CD14-positive monocyte (primary cell): ENCODE data around the gene CDK1. TPM values are rescaled to one million over a fixed set of nuclear protein-coding genes. Genes with fewer than 3 reads are reported as not detected.

ENCODE experiments used
- DNase-seq, 3 donors: peaks; one replicate each; pipeline ENCODE4 v3.0.0-alpha.2; 2011 to 2022
- H2AFZ ChIP-seq: 2 replicates; pipeline ENCODE4 v1.6.0; 2012; ENCODE audit warnings: mild to moderate bottlenecking, low read depth, low read length, inconsistent platforms; ENCODE audit not compliant: insufficient read depth, poor library complexity, severe bottlenecking
- H3K27ac ChIP-seq, 2 donors: 1 replicate in 1 of 2; 2 replicates in 1 of 2; pipeline ENCODE4 v1.5.1; 2012 to 2013; ENCODE audit warnings: low read length in 2 of 2, control low read depth in 1 of 2, inconsistent platforms in 1 of 2, low read depth in 1 of 2, mild to moderate bottlenecking in 1 of 2
- H3K27me3 ChIP-seq, 2 donors: one replicate each; pipeline versions ENCODE4 v1.6.0 to v1.6.1; 2011 to 2013; ENCODE audit warnings: low read length in 2 of 2; ENCODE audit not compliant: control insufficient read depth in 2 of 2, insufficient read depth in 2 of 2
- H3K36me3 ChIP-seq, 2 donors: replicated peaks in 1 of 2; 1 replicate in 1 of 2; 2 replicates in 1 of 2; pipeline versions ENCODE4 v1.5.1 to v1.6.1; 2012 to 2013; ENCODE audit warnings: low read length in 2 of 2, control low read depth in 1 of 2, inconsistent platforms in 1 of 2, mild to moderate bottlenecking in 1 of 2; ENCODE audit not compliant: insufficient read depth in 2 of 2, control insufficient read depth in 1 of 2
- H3K4me1 ChIP-seq, 2 donors: 1 replicate in 1 of 2; 2 replicates in 1 of 2; pipeline versions ENCODE4 v1.5.1 to v1.6.1; 2012 to 2013; ENCODE audit warnings: low read length in 2 of 2, control low read depth in 1 of 2, inconsistent platforms in 1 of 2, mild to moderate bottlenecking in 1 of 2, moderate library complexity in 1 of 2; ENCODE audit not compliant: insufficient read depth in 2 of 2, control insufficient read depth in 1 of 2
- H3K4me2 ChIP-seq: replicated peaks from 2 replicates; pipeline ENCODE3; 2012; ENCODE audit warnings: low read length, moderate library complexity, mild to moderate bottlenecking; ENCODE audit not compliant: poor library complexity, severe bottlenecking; ENCODE audit errors: extremely low read depth
- H3K4me3 ChIP-seq, 3 experiments: fragments of 200-600 bp in 1 of 3; sonication (generic) in 1 of 3; replicated peaks in 1 of 3; 1 replicate in 2 of 3; 2 replicates in 1 of 3; pipeline ENCODE4 v1.5.1; 2011 to 2013; ENCODE audit warnings: low read length in 3 of 3, mild to moderate bottlenecking in 3 of 3, control low read depth in 2 of 3, low read depth in 2 of 3, inconsistent platforms in 1 of 3, moderate library complexity in 1 of 3
- H3K79me2 ChIP-seq: 2 replicates; pipeline ENCODE4 v1.6.0; 2012; ENCODE audit warnings: mild to moderate bottlenecking, control low read depth, inconsistent platforms, low read length, moderate library complexity; ENCODE audit not compliant: insufficient read depth
- H3K9ac ChIP-seq: 2 replicates; pipeline ENCODE4 v1.6.0; 2017; ENCODE audit warnings: low read length, mild to moderate bottlenecking; ENCODE audit not compliant: insufficient read depth, poor library complexity, severe bottlenecking
- H3K9me3 ChIP-seq, 2 donors: replicated peaks in 1 of 2; 1 replicate in 1 of 2; 2 replicates in 1 of 2; pipeline versions ENCODE4 v1.5.1 to v1.6.1; 2012 to 2013; ENCODE audit warnings: low read length in 2 of 2, control low read depth in 1 of 2; ENCODE audit not compliant: control insufficient read depth in 1 of 2, insufficient read depth in 1 of 2
- H4K20me1 ChIP-seq: 2 replicates; pipeline ENCODE4 v1.6.0; 2012; ENCODE audit warnings: mild to moderate bottlenecking, low read length, control low read depth, moderate library complexity; ENCODE audit not compliant: insufficient read depth
- H3K27ac Mint-ChIP-seq, 7 donors: one replicate each; pipeline ENCODE4 v1.8.0; 2020; ENCODE audit warnings: mild to moderate bottlenecking in 7 of 7, mixed read lengths in 7 of 7, moderate library complexity in 6 of 7, inconsistent platforms in 2 of 7
- H3K27me3 Mint-ChIP-seq, 3 donors: one replicate each; pipeline ENCODE4 v1.8.0; 2021 to 2022; ENCODE audit warnings: low read depth in 3 of 3, mild to moderate bottlenecking in 3 of 3, mixed read lengths in 3 of 3, moderate library complexity in 3 of 3, inconsistent platforms in 1 of 3
- H3K36me3 Mint-ChIP-seq, 2 donors: one replicate each; pipeline ENCODE4 v1.8.0; 2020; ENCODE audit warnings: mixed read lengths in 2 of 2, inconsistent platforms in 1 of 2, mild to moderate bottlenecking in 1 of 2
- H3K4me1 Mint-ChIP-seq: one replicate; pipeline ENCODE4 v1.8.0; 2020; ENCODE audit warnings: mild to moderate bottlenecking, mixed read lengths
- H3K4me3 Mint-ChIP-seq, 2 donors: one replicate each; pipeline ENCODE4 v1.8.0; 2020; ENCODE audit warnings: mild to moderate bottlenecking in 2 of 2, mixed read lengths in 2 of 2, moderate library complexity in 1 of 2
- H3K9me3 Mint-ChIP-seq, 7 donors: one replicate each; pipeline ENCODE4 v1.8.0; 2020 to 2022; ENCODE audit warnings: mixed read lengths in 7 of 7, mild to moderate bottlenecking in 6 of 7, moderate library complexity in 6 of 7, inconsistent platforms in 2 of 7
- WGBS: methylation state at CpG from one replicate; pipeline ENCODE4 v1.1.5; 2013; ENCODE audit warnings: missing lambda C conversion rate; ENCODE audit not compliant: insufficient coverage; 5-methylcytosine and 5-hydroxymethylcytosine counted together
- intact Hi-C, 2 donors: fragments of 100-400 bp; cut with micrococcal nuclease; formaldehyde crosslinking; loops; one replicate each; pipeline versions ENCODE4 v1.15.0 to v1.15.1; 2023
- polyA plus RNA-seq, 3 donors: library from polyadenylated mRNA; depleted of rRNA in 1 of 3; unstranded in 2 of 3; stranded (reverse) in 1 of 3; fragments of 300-500 nt in 2 of 3; fragments of >200 nt in 1 of 3; fragmentation: Illumina TruSeq in 2 of 3; gene quantifications; 1 replicate in 2 of 3; 2 replicates in 1 of 3; pipeline ENCODE4 v1.2.3, GENCODE V29; 2012 to 2021
- TF ChIP-seq, protein P1 (sequence below): fragments of 200-600 bp; IDR thresholded peaks from one replicate; pipeline ENCODE4 v1.8.0; 2022; ENCODE audit warnings: antibody characterized with exemption, mild to moderate bottlenecking

CDK1 gene
- polyA plus RNA-seq, 3 donors: 0.08 to 0.21 (median 0.09) TPM

DNA sequence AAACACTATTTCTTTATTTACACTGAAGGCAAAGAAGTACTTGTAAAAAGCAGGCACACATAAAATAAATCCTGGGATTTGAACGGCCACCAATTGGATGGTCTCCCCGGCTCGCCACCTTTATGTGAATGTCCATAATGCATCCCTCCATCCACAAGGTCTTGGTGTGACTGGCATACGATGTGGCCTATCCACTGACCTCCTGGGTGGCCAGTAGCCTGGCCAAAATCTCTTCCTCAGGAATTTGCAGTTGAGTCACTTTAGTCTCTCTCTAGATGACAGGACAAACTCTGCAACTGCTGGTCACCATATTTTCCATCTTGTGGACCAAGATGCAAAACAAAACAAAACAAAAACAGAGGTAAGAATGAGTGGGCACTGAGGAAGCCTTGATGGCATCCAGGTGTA, 39.1 kb downstream of the CDK1 start:
- WGBS: 90% methylated on average over 4 of the region's 4 CpGs
- peaks cover 0 to 4% (median 0%) of the 10 kb centered on the region in 3 donors for H3K27me3 Mint-ChIP-seq
- no peak overlapping the region for H3K4me2 ChIP-seq
- H3K79me2 ChIP-seq: no peaks in the 10 kb centered on the region
- peaks cover 4% of the 10 kb centered on the region for H3K4me1 Mint-ChIP-seq
- H3K4me3 Mint-ChIP-seq: no peak overlapping the region
- H3K27ac ChIP-seq: no peak overlapping the region
- H3K9me3 Mint-ChIP-seq: no peaks in the 10 kb centered on the region
- no peak for DNase-seq
- H3K36me3 ChIP-seq: no peaks in the 10 kb centered on the region
- H3K27me3 ChIP-seq: no peaks in the 10 kb centered on the region
- TF ChIP-seq, protein P1, sequence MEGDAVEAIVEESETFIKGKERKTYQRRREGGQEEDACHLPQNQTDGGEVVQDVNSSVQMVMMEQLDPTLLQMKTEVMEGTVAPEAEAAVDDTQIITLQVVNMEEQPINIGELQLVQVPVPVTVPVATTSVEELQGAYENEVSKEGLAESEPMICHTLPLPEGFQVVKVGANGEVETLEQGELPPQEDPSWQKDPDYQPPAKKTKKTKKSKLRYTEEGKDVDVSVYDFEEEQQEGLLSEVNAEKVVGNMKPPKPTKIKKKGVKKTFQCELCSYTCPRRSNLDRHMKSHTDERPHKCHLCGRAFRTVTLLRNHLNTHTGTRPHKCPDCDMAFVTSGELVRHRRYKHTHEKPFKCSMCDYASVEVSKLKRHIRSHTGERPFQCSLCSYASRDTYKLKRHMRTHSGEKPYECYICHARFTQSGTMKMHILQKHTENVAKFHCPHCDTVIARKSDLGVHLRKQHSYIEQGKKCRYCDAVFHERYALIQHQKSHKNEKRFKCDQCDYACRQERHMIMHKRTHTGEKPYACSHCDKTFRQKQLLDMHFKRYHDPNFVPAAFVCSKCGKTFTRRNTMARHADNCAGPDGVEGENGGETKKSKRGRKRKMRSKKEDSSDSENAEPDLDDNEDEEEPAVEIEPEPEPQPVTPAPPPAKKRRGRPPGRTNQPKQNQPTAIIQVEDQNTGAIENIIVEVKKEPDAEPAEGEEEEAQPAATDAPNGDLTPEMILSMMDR: no peak
- intact Hi-C loops: loop anchor here (5.0 to 10.0 kb wide), 2 partner anchors 145 to 147 kb away; no protein-coding TSS in a partner anchor
- no peaks in the 10 kb centered on the region for H3K36me3 Mint-ChIP-seq
- H3K4me1 ChIP-seq: no peaks in the 10 kb centered on the region
- no peak overlapping the region for H3K4me3 ChIP-seq
- no peak overlapping the region for H3K27ac Mint-ChIP-seq
- H2AFZ ChIP-seq: no peak overlapping the region
- H3K9ac ChIP-seq: no peak overlapping the region
- H3K9me3 ChIP-seq: no peaks in the 10 kb centered on the region
- H4K20me1 ChIP-seq: no peaks in the 10 kb centered on the region

DNA sequence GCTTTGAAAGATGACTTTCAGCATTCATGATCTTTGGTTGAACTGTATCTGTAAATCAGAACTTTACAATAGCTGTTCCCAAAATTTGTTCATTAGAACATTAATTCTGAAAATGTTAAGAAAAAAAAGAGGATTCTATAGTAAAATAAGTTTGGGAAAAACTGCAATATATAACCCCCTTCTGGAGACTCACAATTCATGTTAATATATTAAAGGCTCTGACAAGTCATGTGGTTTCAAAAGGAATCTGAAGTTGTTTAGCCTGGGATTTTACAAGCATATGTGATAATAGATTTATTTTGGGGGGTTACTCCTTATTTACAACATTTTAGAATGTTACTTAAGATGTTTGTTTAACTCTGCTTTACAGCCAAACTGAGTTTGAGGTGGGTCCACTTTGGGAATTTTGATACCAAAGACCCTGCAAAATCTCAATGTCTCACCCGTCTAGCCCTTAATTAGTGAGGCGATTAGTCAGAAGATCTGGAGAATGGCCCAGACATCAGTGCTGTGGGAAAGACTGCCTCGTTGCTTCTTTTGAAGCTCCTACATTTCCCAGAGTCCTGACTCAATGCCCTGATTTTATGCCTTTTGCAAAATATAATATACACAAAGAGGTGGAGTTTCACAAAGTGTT, 40.0 kb downstream of the CDK1 start:
- no peaks in the 10 kb centered on the region for H3K4me1 ChIP-seq
- H3K4me3 Mint-ChIP-seq: no peak overlapping the region
- H3K36me3 ChIP-seq: no peaks in the 10 kb centered on the region
- H3K9me3 ChIP-seq: no peaks in the 10 kb centered on the region
- no peaks in the 10 kb centered on the region for H4K20me1 ChIP-seq
- H2AFZ ChIP-seq: no peak overlapping the region
- no peak overlapping the region for H3K27ac ChIP-seq
- no peak overlapping the region for H3K4me2 ChIP-seq
- H3K79me2 ChIP-seq: no peaks in the 10 kb centered on the region
- H3K27me3 ChIP-seq: no peaks in the 10 kb centered on the region
- H3K9ac ChIP-seq: no peak overlapping the region
- no peak overlapping the region for H3K4me3 ChIP-seq
- peak overlapping the region in 1 of 7 donors; percentile 19 for H3K27ac Mint-ChIP-seq
- no peaks in the 10 kb centered on the region for H3K9me3 Mint-ChIP-seq
- peaks cover 0 to 4% (median 0%) of the 10 kb centered on the region in 3 donors for H3K27me3 Mint-ChIP-seq
- 94% methylated on average over 2 of the region's 3 CpGs for WGBS
- intact Hi-C loops: loop anchor here (5.0 to 10.0 kb wide), 2 partner anchors 144 to 147 kb away; no protein-coding TSS in a partner anchor
- H3K36me3 Mint-ChIP-seq: no peaks in the 10 kb centered on the region
- peaks cover 4% of the 10 kb centered on the region for H3K4me1 Mint-ChIP-seq
- TF ChIP-seq, protein P1: no peak
- no peak for DNase-seq
